Caki2 (cell line): ENCODE results near the gene CIB4. TPM values are rescaled to one million over a fixed set of nuclear protein-coding genes. Genes with fewer than 3 reads are reported as not detected.

Experiments
- DNase-seq: peaks from one replicate; pipeline ENCODE4 v3.0.0-alpha.2; 2015; ENCODE audit warnings: low read depth
- in situ Hi-C: cut with HindIII; loops from 2 replicates; pipeline ENCODE4 v1.10.0; 2016; ENCODE audit warnings: low sequenced_read_pairs, low pct_unique_long_range_greater_than_20kb, mixed read lengths
- total RNA-seq: library from RNA; depleted of rRNA; stranded (reverse); fragments of >200 nt; shearing (Covaris generic); gene quantifications from 2 replicates; pipeline ENCODE4 v1.2.3, GENCODE V29; 2014; ENCODE audit warnings: low replicate concordance; rRNA removed

CIB4 gene
- total RNA-seq = not detected in 2 replicates

DNA sequence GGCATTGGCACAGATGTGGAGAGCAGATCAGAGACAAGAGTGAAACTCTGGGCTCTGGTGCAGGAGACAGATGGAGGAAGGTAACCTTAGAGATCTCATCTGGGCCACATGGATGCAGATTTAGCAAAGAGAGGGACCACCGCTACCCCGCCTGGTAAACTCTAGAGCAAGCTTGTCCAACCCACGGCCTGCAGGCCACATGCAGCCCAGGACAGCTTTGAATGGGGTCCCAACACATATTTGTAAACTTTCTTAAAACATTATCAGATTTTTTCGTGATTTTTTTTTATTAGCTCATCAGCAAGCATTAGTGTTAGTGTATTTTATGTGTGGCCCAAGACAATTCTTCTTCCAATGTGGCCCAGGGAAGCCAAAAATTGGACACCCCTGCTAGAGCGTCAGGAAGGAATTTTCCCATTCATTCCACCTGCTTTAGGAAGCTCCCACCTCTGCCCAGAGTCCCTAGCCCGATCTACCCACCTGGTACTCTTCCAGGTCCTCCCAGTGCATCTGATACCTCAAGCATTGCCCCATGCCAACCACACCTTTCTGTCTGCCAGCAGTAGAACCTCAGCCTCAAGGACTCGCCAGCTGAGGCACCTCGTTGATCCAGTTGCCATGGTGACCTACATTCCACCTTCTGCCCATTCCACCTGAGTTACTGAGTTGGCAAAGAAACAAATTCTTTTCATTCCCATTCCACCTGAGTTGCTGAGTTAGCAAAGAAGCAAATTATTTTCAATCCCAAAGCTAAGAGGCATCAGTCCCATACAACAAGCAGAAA lies at the start of gene CIB4:
Gene CIB4 (minus strand): TSS at position 586 of the 784 bp plus-strand sequence. CDS start 52 bp downstream, at position 534.
- peak; percentile 43 for DNase-seq
- in situ Hi-C loops = no loop called here

GRCh38 chr2:26687801-26688200 lies 46.6 kb upstream of the CIB4 start:
- in situ Hi-C loops = no loop called here
- DNase-seq = no peak

GRCh38 chr2:26687328-26687727 lies 46.2 kb upstream of the CIB4 start:
- in situ Hi-C loops = no loop called here
- no peak for DNase-seq

- peak; percentile 65 for DNase-seq
- in situ Hi-C loops = no loop called here
Observed at GRCh38 chr2:26685989-26686839, 45.0 kb upstream of the CIB4 start.

DNA sequence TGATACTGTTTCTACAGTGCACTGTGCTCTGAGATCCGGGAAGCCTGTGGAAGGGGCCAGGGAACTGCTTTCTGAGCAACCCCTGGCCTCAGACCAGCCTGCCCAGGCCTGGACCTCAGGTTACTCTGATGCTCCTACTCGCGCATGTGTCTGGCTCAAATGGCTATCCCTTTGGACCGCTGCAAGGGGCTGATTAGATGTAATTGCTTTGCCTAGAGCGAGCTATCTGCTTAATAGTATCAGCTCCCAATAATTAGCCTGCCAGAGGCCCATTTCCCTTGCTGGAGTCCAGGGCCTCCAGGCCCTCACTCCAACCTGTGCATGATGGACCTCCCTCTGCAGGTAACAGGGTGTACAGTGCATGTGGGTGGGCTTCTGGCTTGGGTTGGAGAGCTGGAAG lies 44.2 kb upstream of the CIB4 start:
- no peak for DNase-seq
- in situ Hi-C loops = no loop called here

DNA sequence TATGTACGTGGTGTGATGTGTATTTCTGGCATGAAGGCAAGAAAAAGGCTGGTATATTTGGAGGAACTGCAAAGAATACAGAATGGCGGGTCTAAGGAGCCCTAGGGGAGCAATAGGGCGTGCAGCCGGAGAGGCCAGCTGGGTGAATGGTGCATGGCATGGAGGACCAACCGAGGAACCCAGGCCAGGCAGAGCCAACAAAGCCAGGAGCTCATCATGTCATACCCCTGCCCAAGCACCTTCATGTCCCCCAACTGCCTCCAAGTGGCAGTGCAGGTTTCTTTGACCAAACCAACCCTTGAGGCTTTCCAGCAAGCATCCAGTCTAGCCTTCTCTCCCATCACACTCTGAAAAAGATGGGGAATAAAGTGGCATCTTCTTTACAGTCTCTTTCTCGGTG lies 42.4 kb upstream of the CIB4 start:
- in situ Hi-C loops = no loop called here
- no peak for DNase-seq

GRCh38 chr2:26682155-26682554 lies 41.0 kb upstream of the CIB4 start:
- in situ Hi-C loops = no loop called here

GRCh38 chr2:26681656-26682055 lies 40.5 kb upstream of the CIB4 start:
- in situ Hi-C loops = no loop called here
- DNase-seq = no peak

More at GRCh38 chr2:26682155-26682554, 41.0 kb upstream of the CIB4 start:
- DNase-seq = no peak

DNA sequence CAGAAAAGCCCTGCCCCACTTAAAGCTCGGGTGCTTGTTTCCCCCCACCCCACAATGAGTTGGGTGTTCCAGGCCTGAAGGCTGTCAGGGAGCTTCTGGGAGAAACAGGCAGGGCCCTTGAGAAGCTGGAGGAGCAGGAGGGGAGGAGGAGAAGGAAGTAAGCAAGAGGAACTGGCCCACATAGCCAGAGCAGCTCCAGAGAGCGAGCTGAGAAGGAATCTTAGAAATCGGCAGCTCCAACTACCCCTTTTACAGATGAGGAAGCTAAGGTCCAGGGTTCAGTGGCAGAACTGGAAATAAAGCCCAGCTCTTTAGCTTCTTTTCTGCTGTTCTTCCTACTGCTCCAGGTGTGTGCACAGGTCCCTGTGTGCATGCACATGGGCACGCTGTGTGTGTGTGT lies 38.7 kb upstream of the CIB4 start:
- DNase-seq = no peak
- in situ Hi-C loops = no loop called here

- in situ Hi-C loops = no loop called here
- no peak for DNase-seq
Observed at GRCh38 chr2:26678035-26678434, 36.9 kb upstream of the CIB4 start.

DNA sequence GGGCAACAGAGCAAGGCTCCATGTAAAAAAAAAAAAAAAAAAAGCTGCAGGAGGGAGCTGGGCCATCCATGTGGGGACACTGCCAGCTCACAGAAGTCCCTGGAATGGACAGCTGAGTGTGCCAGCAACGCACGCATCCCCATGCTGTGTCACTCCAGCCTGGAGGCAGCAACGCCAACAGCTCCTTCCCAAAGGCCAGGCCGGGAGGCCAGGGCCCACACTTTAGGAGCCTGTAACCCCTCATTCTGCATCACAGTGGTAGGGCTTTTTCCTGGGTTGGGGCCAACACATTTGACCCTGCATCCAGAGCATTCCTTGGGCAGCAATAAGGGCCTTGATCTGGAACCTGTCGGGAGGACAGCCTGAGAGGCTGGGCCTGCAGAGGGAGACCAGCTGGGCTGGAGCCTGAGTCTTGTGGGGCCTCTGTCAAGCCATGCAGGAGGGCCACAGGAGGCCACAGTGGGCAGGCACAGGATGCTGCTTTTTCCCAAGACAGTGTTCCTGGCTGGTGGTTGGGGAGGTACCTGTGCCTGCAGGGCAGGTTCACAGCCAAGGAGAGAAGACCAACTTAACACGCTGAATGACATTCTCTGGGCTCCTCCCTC lies 34.6 kb upstream of the CIB4 start:
- no peak for DNase-seq
- in situ Hi-C loops = no loop called here

DNA sequence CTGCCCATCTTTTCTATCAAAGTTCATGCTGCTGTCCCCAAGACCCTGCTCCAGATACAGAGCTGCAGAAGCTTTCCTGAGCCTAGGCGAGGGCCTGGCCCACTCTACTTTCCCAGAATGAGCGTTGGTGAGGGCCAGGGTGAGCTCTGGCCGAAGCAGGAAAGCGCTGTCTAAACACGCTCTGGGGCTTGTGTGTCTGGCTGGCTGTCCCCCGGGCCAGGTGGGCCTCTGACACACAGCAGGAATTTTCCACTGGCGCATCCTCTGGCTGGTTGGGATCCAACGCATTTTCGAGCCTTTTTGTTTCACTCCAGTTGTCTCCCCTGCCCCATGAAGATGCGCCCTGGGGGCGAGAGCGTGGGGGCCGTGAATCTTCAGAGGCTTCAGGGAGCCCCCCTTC lies 33.6 kb upstream of the CIB4 start:
- no peak for DNase-seq
- in situ Hi-C loops = no loop called here

- in situ Hi-C loops = no loop called here
- DNase-seq = no peak
Observed at GRCh38 chr2:26674002-26674751, 33.0 kb upstream of the CIB4 start.

- DNase-seq = no peak
- in situ Hi-C loops = no loop called here
Observed at GRCh38 chr2:26672818-26673393, 31.7 kb upstream of the CIB4 start.

- no peak for DNase-seq
Observed at GRCh38 chr2:26672112-26672817, 31.1 kb upstream of the CIB4 start.

GRCh38 chr2:26671691-26672090 lies 30.5 kb upstream of the CIB4 start:
- in situ Hi-C loops = no loop called here
- DNase-seq = no peak

More at GRCh38 chr2:26672112-26672817, 31.1 kb upstream of the CIB4 start:
- in situ Hi-C loops = no loop called here

- DNase-seq = no peak
- in situ Hi-C loops = no loop called here
Observed at GRCh38 chr2:26670931-26671460, 29.8 kb upstream of the CIB4 start.
